HG02610 (cell line): ENCODE measurements around the gene TNRC6C.
"Not testable (repeated sequence)": the region's sequence is repeated elsewhere in the genome, so short reads cannot be mapped to it uniquely, and the experiment has no call there.

Experiments
- ATAC-seq: cut with Tn5 transposase; IDR thresholded peaks from one replicate; pipeline ENCODE4 v1.9.1; 2021; ENCODE audit warnings: mild to moderate bottlenecking, moderate library complexity; ENCODE audit not compliant: unreplicated experiment

Gene TNRC6C

GRCh38 chr17:78040440-78041385 lies 82.2 kb downstream of the TNRC6C start:
- ATAC-seq, result peak; percentile 62

- no peak for ATAC-seq
These were observed 83.1 kb downstream of the TNRC6C start for GRCh38 chr17:78041386-78042179.

- ATAC-seq, result no peak
These were observed 84.0 kb downstream of the TNRC6C start for GRCh38 chr17:78042542-78042941.

GRCh38 chr17:78043031-78043430 lies 84.5 kb downstream of the TNRC6C start:
- ATAC-seq, result no peak

- ATAC-seq, result no peak
These were observed 85.9 kb downstream of the TNRC6C start for GRCh38 chr17:78044280-78044835.

GRCh38 chr17:78045316-78045715 lies 86.8 kb downstream of the TNRC6C start:
- no peak for ATAC-seq

GRCh38 chr17:78046923-78047322 lies 88.4 kb downstream of the TNRC6C start:
- no peak for ATAC-seq

GRCh38 chr17:78048346-78049292 lies 90.1 kb downstream of the TNRC6C start:
- ATAC-seq, result no peak

GRCh38 chr17:78049609-78050008 lies 91.1 kb downstream of the TNRC6C start:
- no peak for ATAC-seq

GRCh38 chr17:78051186-78051972 lies 92.9 kb downstream of the TNRC6C start:
- no peak for ATAC-seq

- no peak for ATAC-seq
These were observed 95.4 kb downstream of the TNRC6C start for GRCh38 chr17:78053777-78054468.

GRCh38 chr17:78057113-78057740 lies 98.7 kb downstream of the TNRC6C start:
- no peak for ATAC-seq

GRCh38 chr17:78058001-78058400 lies 99.5 kb downstream of the TNRC6C start:
- no peak for ATAC-seq

- ATAC-seq, result no peak
These were observed 100.1 kb downstream of the TNRC6C start for GRCh38 chr17:78058581-78058980.

- no peak for ATAC-seq
These were observed 104.1 kb downstream of the TNRC6C start for GRCh38 chr17:78062596-78062995.

- ATAC-seq, result no peak
These were observed 105.0 kb downstream of the TNRC6C start for GRCh38 chr17:78063489-78063888.

- ATAC-seq, result no peak
These were observed 106.2 kb downstream of the TNRC6C start for GRCh38 chr17:78064708-78065107.

GRCh38 chr17:78066976-78067375 lies 108.5 kb downstream of the TNRC6C start:
- ATAC-seq, result not testable (repeated sequence)

- no peak for ATAC-seq
These were observed 111.2 kb downstream of the TNRC6C start for GRCh38 chr17:78069695-78070094.
